Cardiac muscle cell (in vitro differentiated cells and primary cell): ENCODE measurements around the gene IL27RA. TPM values are rescaled to one million over a fixed set of nuclear protein-coding genes. Genes with fewer than 3 reads are reported as not detected.
A peak's percentile ranks its signal among the peaks of the same experiment; 100 is the strongest.

ENCODE experiments used
- DNase-seq, 2 donors: peaks; one replicate each; pipeline versions ENCODE4 v3.0.0 to v3.0.0-alpha.2; 2010 to 2017; ENCODE audit warnings: low read depth in 1 of 2, low spot score in 1 of 2
- H3K27ac ChIP-seq: fragments of 200-600 bp; sonication (generic); 2 replicates; pipeline ENCODE4 v1.5.1; 2016
- H3K27me3 ChIP-seq: fragments of 200-600 bp; sonication (generic); 2 replicates; pipeline ENCODE4 v1.6.0; 2016; ENCODE audit warnings: control low read depth
- H3K36me3 ChIP-seq: fragments of 200-600 bp; sonication (generic); 2 replicates; pipeline ENCODE4 v1.5.1; 2016; ENCODE audit warnings: control low read depth
- H3K4me1 ChIP-seq: fragments of 200-600 bp; sonication (generic); 2 replicates; pipeline ENCODE4 v1.8.1; 2017; ENCODE audit warnings: low read depth, mild to moderate bottlenecking, mixed run types
- H3K4me3 ChIP-seq: fragments of 200-600 bp; sonication (generic); 2 replicates; pipeline ENCODE4 v1.5.1; 2016; ENCODE audit warnings: mild to moderate bottlenecking
- H3K9me3 ChIP-seq: fragments of 200-600 bp; sonication (generic); 2 replicates; pipeline ENCODE4 v1.5.1; 2017; ENCODE audit warnings: low read depth, mild to moderate bottlenecking, control low read depth
- polyA plus RNA-seq: library from polyadenylated mRNA; unstranded; fragments of >200 nt; fragmentation: Nextera tagmentation; extraction: Ambion mirVana; gene quantifications from 2 replicates; pipeline ENCODE4 v1.2.1, GENCODE V29; 2016
- total RNA-seq: library from RNA; depleted of rRNA; stranded (reverse); fragments of >200 nt; gene quantifications from 2 replicates; pipeline ENCODE4 v1.2.3, GENCODE V29; 2016
- TF ChIP-seq, protein P1 (sequence below): IDR thresholded peaks from 2 replicates; pipeline ENCODE4 v1.5.1; 2012; ENCODE audit warnings: low read depth, mild to moderate bottlenecking, low read length

The IL27RA gene
- total and polyA plus RNA-seq, 2 experiments from 2014 or later, result 4.3 to 7.1 TPM

- TF ChIP-seq, protein P1, sequence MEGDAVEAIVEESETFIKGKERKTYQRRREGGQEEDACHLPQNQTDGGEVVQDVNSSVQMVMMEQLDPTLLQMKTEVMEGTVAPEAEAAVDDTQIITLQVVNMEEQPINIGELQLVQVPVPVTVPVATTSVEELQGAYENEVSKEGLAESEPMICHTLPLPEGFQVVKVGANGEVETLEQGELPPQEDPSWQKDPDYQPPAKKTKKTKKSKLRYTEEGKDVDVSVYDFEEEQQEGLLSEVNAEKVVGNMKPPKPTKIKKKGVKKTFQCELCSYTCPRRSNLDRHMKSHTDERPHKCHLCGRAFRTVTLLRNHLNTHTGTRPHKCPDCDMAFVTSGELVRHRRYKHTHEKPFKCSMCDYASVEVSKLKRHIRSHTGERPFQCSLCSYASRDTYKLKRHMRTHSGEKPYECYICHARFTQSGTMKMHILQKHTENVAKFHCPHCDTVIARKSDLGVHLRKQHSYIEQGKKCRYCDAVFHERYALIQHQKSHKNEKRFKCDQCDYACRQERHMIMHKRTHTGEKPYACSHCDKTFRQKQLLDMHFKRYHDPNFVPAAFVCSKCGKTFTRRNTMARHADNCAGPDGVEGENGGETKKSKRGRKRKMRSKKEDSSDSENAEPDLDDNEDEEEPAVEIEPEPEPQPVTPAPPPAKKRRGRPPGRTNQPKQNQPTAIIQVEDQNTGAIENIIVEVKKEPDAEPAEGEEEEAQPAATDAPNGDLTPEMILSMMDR, result no peak
- peak; percentile 99 to 100 for DNase-seq
- peaks cover 9% of the 10 kb centered on the region for H3K4me1 ChIP-seq
- H3K27ac ChIP-seq, result peak overlapping the region; percentile 74
- H3K36me3 ChIP-seq, result no peaks in the 10 kb centered on the region
- H3K4me3 ChIP-seq, result peak overlapping the region; percentile 69
- H3K27me3 ChIP-seq, result no peaks in the 10 kb centered on the region
- H3K9me3 ChIP-seq, result no peaks in the 10 kb centered on the region
These were observed 49.6 kb downstream of the IL27RA start for GRCh38 chr19:14080887-14081796.

- Histone ChIP-seq H3K27me3 (no peaks in the 10 kb centered on the region), H3K4me3 (peak overlapping the region; percentile 69), H3K36me3 (no peaks in the 10 kb centered on the region), H3K4me1 (peaks cover 9% of the 10 kb centered on the region), H3K27ac (peak overlapping the region; percentile 74), H3K9me3 (no peaks in the 10 kb centered on the region)
- TF ChIP-seq, protein P1, result no peak
- no peak for DNase-seq
These were observed 50.5 kb downstream of the IL27RA start for GRCh38 chr19:14081797-14082674.

DNA sequence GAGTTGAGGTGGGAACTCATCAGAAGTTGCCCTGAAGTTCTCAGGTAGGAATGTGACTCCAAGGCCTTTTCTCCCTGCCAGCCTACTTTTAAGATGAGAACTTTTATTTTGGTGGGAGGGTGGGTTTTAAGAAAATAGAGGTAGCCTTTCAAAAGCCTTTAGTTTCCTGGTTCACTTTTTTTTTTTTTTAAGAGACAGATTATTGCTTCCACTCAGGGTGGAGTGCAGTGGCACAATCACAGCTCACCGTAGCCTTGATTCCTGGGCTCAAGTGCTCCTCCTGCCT, 51.1 kb downstream of the IL27RA start:
- TF ChIP-seq, protein P1, result no peak
- no peaks in the 10 kb centered on the region for H3K36me3 ChIP-seq
- no peak for DNase-seq
- H3K4me1 ChIP-seq, result peaks cover 9% of the 10 kb centered on the region
- H3K4me3 ChIP-seq, result no peak overlapping the region
- H3K27ac ChIP-seq, result no peak overlapping the region
- no peaks in the 10 kb centered on the region for H3K9me3 ChIP-seq
- no peaks in the 10 kb centered on the region for H3K27me3 ChIP-seq

- Histone ChIP-seq H3K4me3 (peak within 1 kb of the TSS; percentile 7), H3K4me1 (peaks cover 6% of the 10 kb centered on the region), H3K27ac (no peak within 1 kb of the TSS), H3K36me3 (peaks cover 8% of the 10 kb centered on the region), H3K9me3 (no peaks in the 10 kb centered on the region), H3K27me3 (no peaks in the 10 kb centered on the region)
- DNase-seq, result no peak
- TF ChIP-seq, protein P1, result no peak
These were observed 53.9 kb downstream of the IL27RA start, which contains the start of gene C19orf67 for GRCh38 chr19:14085309-14085995. Gene C19orf67 (minus strand): TSS chr19:14085783. CDS start chr19:14085627, 156 bp downstream.

DNA sequence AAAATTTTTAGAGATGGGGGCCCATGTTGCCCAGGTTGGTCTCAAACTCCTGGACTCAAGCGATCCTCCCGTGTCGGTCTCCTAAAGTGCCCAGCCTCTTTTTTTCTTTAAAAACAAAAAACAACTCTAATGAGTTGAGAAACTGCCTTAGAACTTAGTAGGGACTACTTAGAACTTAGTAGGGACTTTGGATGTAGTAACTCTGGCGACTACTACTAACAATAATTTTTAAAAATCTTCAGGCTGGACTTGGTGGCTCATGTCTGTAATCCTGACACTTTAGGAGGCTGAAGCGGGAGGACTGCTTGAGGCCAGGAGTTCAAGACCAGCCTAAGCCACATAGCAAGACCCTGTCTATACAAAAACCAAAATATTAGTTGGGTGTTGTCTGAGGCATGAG, 54.5 kb downstream of the IL27RA start:
- no peak for DNase-seq
- H3K4me3 ChIP-seq, result no peak overlapping the region
- TF ChIP-seq, protein P1, result no peak

More for the DNA sequence above, 54.5 kb downstream of the IL27RA start:
- Histone ChIP-seq H3K27ac (no peak overlapping the region), H3K27me3 (no peaks in the 10 kb centered on the region), H3K36me3 (peaks cover 8% of the 10 kb centered on the region), H3K4me1 (peaks cover 4% of the 10 kb centered on the region), H3K9me3 (no peaks in the 10 kb centered on the region)
